Neural crest cell (in vitro differentiated cells): ENCODE data around the gene YEATS4. TPM values are rescaled to one million over a fixed set of nuclear protein-coding genes. Genes with fewer than 3 reads are reported as not detected.
A peak's percentile ranks its signal among the peaks of the same experiment; 100 is the strongest.

Experiments
- DNase-seq: peaks from one replicate; pipeline ENCODE4 v3.0.0; 2021; ENCODE audit warnings: low read depth, mixed read lengths, low spot score
- H3K27ac Mint-ChIP-seq: one replicate; pipeline ENCODE4 v1.8.0; 2021; ENCODE audit warnings: mild to moderate bottlenecking, mixed read lengths; ENCODE audit not compliant: unreplicated experiment
- H3K27me3 Mint-ChIP-seq: 2 replicates; pipeline ENCODE4 v1.8.0; 2021; ENCODE audit warnings: low read depth, mild to moderate bottlenecking, mixed read lengths
- H3K36me3 Mint-ChIP-seq: 2 replicates; pipeline ENCODE4 v1.8.0; 2021; ENCODE audit warnings: low read depth, mild to moderate bottlenecking, mixed read lengths
- H3K4me1 Mint-ChIP-seq: 2 replicates; pipeline ENCODE4 v1.8.0; 2021; ENCODE audit warnings: mixed read lengths
- H3K4me3 Mint-ChIP-seq: one replicate; pipeline ENCODE4 v1.8.0; 2021; ENCODE audit warnings: mild to moderate bottlenecking, mixed read lengths
- H3K9me3 Mint-ChIP-seq: 2 replicates; pipeline ENCODE4 v1.8.0; 2021; ENCODE audit warnings: mixed read lengths
- CTCF ChIP-seq: fragments of 200-600 bp; sonication (generic); conservative IDR thresholded peaks from 2 replicates; pipeline ENCODE4 v1.5.0; 2021; ENCODE audit warnings: antibody characterized with exemption, mild to moderate bottlenecking
- total RNA-seq: library from RNA; stranded (reverse); gene quantifications from 2 replicates; pipeline ENCODE4 v1.2.1, GENCODE V29; 2021

YEATS4 gene
- total RNA-seq, 1 donor from 2014 or later: 33.9 TPM

GRCh38 chr12:69405566-69405865 is 46.0 kb downstream of the YEATS4 start:
- H3K27me3 Mint-ChIP-seq: no peaks in the 10 kb centered on the region
- H3K9me3 Mint-ChIP-seq: no peaks in the 10 kb centered on the region
- H3K4me3 Mint-ChIP-seq: no peak overlapping the region
- DNase-seq: no peak
- H3K27ac Mint-ChIP-seq: no peak overlapping the region
- TF ChIP-seq CTCF: no peak
- peaks cover 4% of the 10 kb centered on the region for H3K4me1 Mint-ChIP-seq
- H3K36me3 Mint-ChIP-seq: no peaks in the 10 kb centered on the region

GRCh38 chr12:69406217-69406616 is 46.7 kb downstream of the YEATS4 start:
- no peaks in the 10 kb centered on the region for H3K36me3 Mint-ChIP-seq
- H3K4me1 Mint-ChIP-seq: peaks cover 4% of the 10 kb centered on the region
- H3K4me3 Mint-ChIP-seq: no peak overlapping the region
- TF ChIP-seq CTCF: no peak
- no peaks in the 10 kb centered on the region for H3K27me3 Mint-ChIP-seq
- no peak overlapping the region for H3K27ac Mint-ChIP-seq
- no peak for DNase-seq
- no peaks in the 10 kb centered on the region for H3K9me3 Mint-ChIP-seq

DNA sequence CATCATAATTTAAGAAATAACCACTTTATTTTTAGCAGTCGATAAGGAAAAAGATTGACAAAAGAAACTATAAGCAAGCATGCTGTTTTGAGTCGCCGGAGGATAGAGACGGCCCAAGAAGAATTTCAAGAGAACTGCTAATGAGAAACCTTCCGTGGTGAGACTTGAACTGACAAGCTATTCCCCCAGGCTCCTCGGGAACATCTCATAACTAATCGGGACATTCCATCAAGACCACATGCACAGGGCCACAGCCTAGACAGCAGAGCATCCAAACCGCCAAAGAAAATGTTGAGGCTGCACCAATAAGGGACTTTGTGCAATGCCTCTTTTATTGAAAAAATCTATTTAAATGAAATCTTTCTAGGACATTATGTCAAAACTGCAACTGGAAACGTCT is 51.0 kb downstream of the YEATS4 start:
- H3K27ac Mint-ChIP-seq: no peak overlapping the region
- DNase-seq: no peak
- H3K27me3 Mint-ChIP-seq: no peaks in the 10 kb centered on the region
- no peak for TF ChIP-seq CTCF
- peaks cover 2% of the 10 kb centered on the region for H3K4me1 Mint-ChIP-seq
- H3K36me3 Mint-ChIP-seq: no peaks in the 10 kb centered on the region
- H3K4me3 Mint-ChIP-seq: no peak overlapping the region
- H3K9me3 Mint-ChIP-seq: no peaks in the 10 kb centered on the region

GRCh38 chr12:69412655-69413054 is 53.1 kb downstream of the YEATS4 start:
- no peaks in the 10 kb centered on the region for H3K9me3 Mint-ChIP-seq
- H3K36me3 Mint-ChIP-seq: no peaks in the 10 kb centered on the region
- H3K4me3 Mint-ChIP-seq: no peak overlapping the region
- no peaks in the 10 kb centered on the region for H3K27me3 Mint-ChIP-seq
- peaks cover 6% of the 10 kb centered on the region for H3K4me1 Mint-ChIP-seq
- no peak for TF ChIP-seq CTCF
- H3K27ac Mint-ChIP-seq: no peak overlapping the region
- no peak for DNase-seq

GRCh38 chr12:69415471-69416275 is 56.1 kb downstream of the YEATS4 start:
- peaks cover 4% of the 10 kb centered on the region for H3K36me3 Mint-ChIP-seq
- H3K4me3 Mint-ChIP-seq: no peak overlapping the region
- H3K27me3 Mint-ChIP-seq: no peaks in the 10 kb centered on the region
- no peak overlapping the region for H3K27ac Mint-ChIP-seq
- peaks cover 6% of the 10 kb centered on the region for H3K4me1 Mint-ChIP-seq
- DNase-seq: peak; percentile 25
- TF ChIP-seq CTCF: peak; percentile 79
- no peaks in the 10 kb centered on the region for H3K9me3 Mint-ChIP-seq
